K562 (cell line): ENCODE data around the gene IMMP2L. TPM values are rescaled to one million over a fixed set of nuclear protein-coding genes. Genes with fewer than 3 reads are reported as not detected.

Source experiments
- ATAC-seq: fragments of 200-7000 bp; cut with Tn5 transposase; 3 replicates; pipeline ENCODE4 v1.9.1; 2020; ENCODE audit warnings: moderate library complexity
- BruUV-seq: library from RNA; stranded (reverse); fragments of 400-500 nt; replicated peaks from 2 replicates; lab custom pipeline; 2021; lab: Mats Ljungman, UMichigan
- CTCF ChIA-PET: fragments of 300-600 bp; formaldehyde crosslinking; extraction: SDS; loops from one replicate; lab custom pipeline; 2021; ENCODE audit warnings: low intra/inter-chr PET ratio; lab: Yijun Ruan, JAX
- POLR2A ChIA-PET: fragments of 300-600, 350-650 bp; sonication (Branson Sonifier 250); formaldehyde crosslinking; extraction: SDS; loops from one replicate; lab custom pipeline; 2021; ENCODE audit warnings: antibody characterized with exemption, inconsistent platforms; lab: Yijun Ruan, JAX
- DNase-seq, 4 experiments: peaks; one replicate each; pipeline versions ENCODE4 v3.0.0 to v3.0.0-alpha.2; 2011 to 2018; ENCODE audit warnings: low spot score in 3 of 4, mixed read lengths in 3 of 4; ENCODE audit errors: extremely low read depth in 1 of 4
- FAIRE-seq: peaks from 2 replicates; lab custom pipeline; 2011; peaks lifted over from hg19 to GRCh38; lab: Jason Lieb, UNC
- H2AFZ ChIP-seq: 2 replicates; pipeline ENCODE4 v1.6.0; 2011; ENCODE audit warnings: low read depth, low read length, control low read depth, inconsistent platforms
- H3K27ac ChIP-seq: fragments of 200-600 bp; 3 replicates; pipeline ENCODE4 v1.8.0; 2011; ENCODE audit warnings: low read depth, mild to moderate bottlenecking, control low read depth, inconsistent platforms, low read length, moderate library complexity, mixed read lengths; ENCODE audit errors: extremely low read depth
- H3K27me3 ChIP-seq, 2 experiments: fragments of 300-600 bp in 1 of 2; 2 replicates in 1 of 2; 3 replicates in 1 of 2; pipeline versions ENCODE4 v1.6.0 to v1.8.0; 2011; ENCODE audit warnings: inconsistent platforms in 2 of 2, low read length in 2 of 2, mild to moderate bottlenecking in 1 of 2, mixed read lengths in 1 of 2, moderate library complexity in 1 of 2; ENCODE audit not compliant: control insufficient read depth in 2 of 2, insufficient read depth in 2 of 2
- H3K36me3 ChIP-seq: fragments of 300-600 bp; 3 replicates; pipeline ENCODE4 v1.8.0; 2011; ENCODE audit warnings: mild to moderate bottlenecking, low read length, inconsistent platforms; ENCODE audit not compliant: control insufficient read depth, insufficient read depth
- H3K4me1 ChIP-seq, 2 experiments: fragments of 200-600 bp in 1 of 2; replicated peaks in 1 of 2; 2 replicates in 1 of 2; 3 replicates in 1 of 2; pipeline versions ENCODE4 v1.5.1 to v1.8.0; 2011; ENCODE audit warnings: inconsistent platforms in 2 of 2, low read length in 2 of 2, mild to moderate bottlenecking in 1 of 2, mixed read lengths in 1 of 2, moderate library complexity in 1 of 2; ENCODE audit not compliant: control insufficient read depth in 2 of 2, insufficient read depth in 2 of 2
- H3K4me2 ChIP-seq: 2 replicates; pipeline ENCODE4 v1.6.1; 2011; ENCODE audit warnings: low read length, control low read depth, inconsistent platforms, mixed read lengths; ENCODE audit not compliant: insufficient read depth
- H3K4me3 ChIP-seq: fragments of 200-600 bp; sonication (generic), shearing (Covaris generic); 2 replicates; pipeline ENCODE4 v1.5.1; 2016; ENCODE audit warnings: control low read depth, inconsistent platforms
- H3K79me2 ChIP-seq: fragments of 200-600 bp; 3 replicates; pipeline ENCODE4 v1.8.0; 2011; ENCODE audit warnings: low read length, inconsistent platforms; ENCODE audit not compliant: control insufficient read depth, insufficient read depth
- H3K9ac ChIP-seq, 2 experiments: 2 replicates each; pipeline versions ENCODE4 v1.6.0 to v1.6.1; 2011; ENCODE audit warnings: low read depth in 2 of 2, low read length in 2 of 2, control low read depth in 1 of 2, inconsistent platforms in 1 of 2, mild to moderate bottlenecking in 1 of 2, mixed read lengths in 1 of 2; ENCODE audit not compliant: insufficient read depth in 1 of 2
- H3K9me1 ChIP-seq: one replicate; pipeline ENCODE4 v1.6.0; 2011; ENCODE audit warnings: inconsistent platforms, mild to moderate bottlenecking, low read length, moderate library complexity; ENCODE audit not compliant: control insufficient read depth, insufficient read depth
- H3K9me3 ChIP-seq: replicated peaks from 2 replicates; pipeline ENCODE4 v1.5.1; 2011; ENCODE audit warnings: low read depth, low read length, inconsistent platforms; ENCODE audit not compliant: control insufficient read depth, insufficient read depth
- H4K20me1 ChIP-seq: replicated peaks from 2 replicates; pipeline ENCODE4 v1.6.1; 2011; ENCODE audit warnings: low read length, inconsistent platforms, mixed read lengths; ENCODE audit not compliant: control insufficient read depth, insufficient read depth
- EP300 ChIP-seq: IDR thresholded peaks from 2 replicates; pipeline ENCODE4 v1.6.1; 2012; ENCODE audit warnings: low read length, improper control_type of control experiment
- HLTF ChIP-seq: fragments of 450-650 bp; IDR thresholded peaks from 2 replicates; pipeline ENCODE4 v1.6.1; 2016
- MEF2A ChIP-seq: IDR thresholded peaks from 2 replicates; pipeline ENCODE4 v1.6.1; 2011; ENCODE audit warnings: low read depth, mild to moderate bottlenecking, low read length, moderate library complexity; ENCODE audit not compliant: control insufficient read depth
- NCOR1 ChIP-seq: fragments of 450-650 bp; IDR thresholded peaks from 2 replicates; pipeline ENCODE4 v1.6.1; 2016; ENCODE audit warnings: mild to moderate bottlenecking, moderate library complexity
- OTX1 ChIP-seq: fragments of 450-650 bp; formaldehyde crosslinking; IDR thresholded peaks from 2 replicates; pipeline ENCODE4 v1.4.0; 2022; ENCODE audit warnings: mild to moderate bottlenecking
- PHF8 ChIP-seq: fragments of 200-600 bp; sonication (generic); IDR thresholded peaks from 2 replicates; pipeline ENCODE4 v1.6.1; 2012; ENCODE audit warnings: mixed run types, mild to moderate bottlenecking, inconsistent platforms, low read length, moderate library complexity, borderline replicate concordance
- TRIM24 ChIP-seq, 2 experiments: fragments of 450-650 bp; IDR thresholded peaks; 2 replicates each; pipeline ENCODE4 v1.6.1; 2016
- ZFP30 ChIP-seq: fragments of 250-450 bp; sonication (Bioruptor Pico); IDR thresholded peaks from 2 replicates; pipeline ENCODE4 v1.8.0; 2022; ENCODE audit warnings: moderate library complexity, mild to moderate bottlenecking, inconsistent platforms, borderline replicate concordance
- ZNF282 ChIP-seq: sonication (generic); formaldehyde crosslinking; IDR thresholded peaks from 2 replicates; pipeline ENCODE4 v1.8.1; 2023; ENCODE audit warnings: missing genetic modification reagents
- ZNF384 ChIP-seq: IDR thresholded peaks from 2 replicates; pipeline ENCODE4 v1.6.1; 2012; ENCODE audit warnings: low read depth, low read length, improper control_type of control experiment
- WGBS: fragments of 100-300 bp; shearing (Covaris generic); methylation state at CpG from one replicate; pipeline ENCODE4 v1.1.6; 2016; ENCODE audit warnings: low coverage, mixed read lengths; ENCODE audit not compliant: insufficient coverage; ENCODE audit errors: missing lambda C conversion rate; 5-methylcytosine and 5-hydroxymethylcytosine counted together
- in situ Hi-C: fragments of 300-500 bp; cut with MboI; formaldehyde crosslinking; loops from 4 replicates; pipeline ENCODE4 v1.15.0; 2018; ENCODE audit warnings: inconsistent platforms, mixed read lengths
- intact Hi-C: fragments of 100-400 bp; cut with micrococcal nuclease; formaldehyde crosslinking; loops from 2 replicates; pipeline ENCODE4 v1.14.2; 2022
- polyA plus RNA-seq, 8 experiments: library from polyadenylated mRNA; depleted of rRNA in 4 of 8; stranded (reverse) in 5 of 8; unstranded in 3 of 8; fragments of >200 nt; fragmentation: Nextera tagmentation in 2 of 8; fragmentation: Illumina TruSeq in 1 of 8; extraction: Ambion mirVana in 2 of 8; extraction: Trizol in 1 of 8; gene quantifications; 2 replicates each; pipeline versions ENCODE4 v1.2.1 to v1.2.3, GENCODE V29; 2011 to 2014; ENCODE audit warnings: inconsistent platforms in 1 of 8, missing spikeins in 1 of 8
- total RNA-seq, 7 experiments: library from RNA; depleted of rRNA in 6 of 7; stranded (reverse); fragments of >200 nt in 6 of 7; fragmentation: Illumina TruSeq in 2 of 7; extraction: Trizol in 2 of 7; gene quantifications; 2 replicates each; pipeline versions ENCODE4 v1.2.1 to v1.2.3, GENCODE V29; 2011 to 2021; ENCODE audit warnings: low replicate concordance in 1 of 7
- TF ChIP-seq, protein P1 (sequence below): sonication (generic); formaldehyde crosslinking; IDR thresholded peaks from 2 replicates; pipeline ENCODE4 v1.8.0; 2022; ENCODE audit warnings: missing genetic modification reagents, mild to moderate bottlenecking, borderline replicate concordance
- TF ChIP-seq, protein P2 (sequence below): fragments of 150-350 bp; IDR thresholded peaks from 2 replicates; pipeline ENCODE4 v1.6.1; 2014; ENCODE audit warnings: low read depth, mild to moderate bottlenecking, low read length, borderline replicate concordance
- TF ChIP-seq, protein P3 (sequence below): IDR thresholded peaks from 2 replicates; pipeline ENCODE4 v1.6.1; 2012; ENCODE audit warnings: low read depth, low read length, improper control_type of control experiment, borderline replicate concordance

IMMP2L gene
- total and polyA plus RNA-seq, 9 of the 15 experiments (the other 6 are each of a cell fraction or from before 2014, with no cell fraction given) = 29.7 to 116 (median 53.0) TPM

GRCh38 chr7:111571720-111572119 is 9.4 kb upstream of the IMMP2L start:
- no peak for ATAC-seq
- TF ChIP-seq, protein P1, sequence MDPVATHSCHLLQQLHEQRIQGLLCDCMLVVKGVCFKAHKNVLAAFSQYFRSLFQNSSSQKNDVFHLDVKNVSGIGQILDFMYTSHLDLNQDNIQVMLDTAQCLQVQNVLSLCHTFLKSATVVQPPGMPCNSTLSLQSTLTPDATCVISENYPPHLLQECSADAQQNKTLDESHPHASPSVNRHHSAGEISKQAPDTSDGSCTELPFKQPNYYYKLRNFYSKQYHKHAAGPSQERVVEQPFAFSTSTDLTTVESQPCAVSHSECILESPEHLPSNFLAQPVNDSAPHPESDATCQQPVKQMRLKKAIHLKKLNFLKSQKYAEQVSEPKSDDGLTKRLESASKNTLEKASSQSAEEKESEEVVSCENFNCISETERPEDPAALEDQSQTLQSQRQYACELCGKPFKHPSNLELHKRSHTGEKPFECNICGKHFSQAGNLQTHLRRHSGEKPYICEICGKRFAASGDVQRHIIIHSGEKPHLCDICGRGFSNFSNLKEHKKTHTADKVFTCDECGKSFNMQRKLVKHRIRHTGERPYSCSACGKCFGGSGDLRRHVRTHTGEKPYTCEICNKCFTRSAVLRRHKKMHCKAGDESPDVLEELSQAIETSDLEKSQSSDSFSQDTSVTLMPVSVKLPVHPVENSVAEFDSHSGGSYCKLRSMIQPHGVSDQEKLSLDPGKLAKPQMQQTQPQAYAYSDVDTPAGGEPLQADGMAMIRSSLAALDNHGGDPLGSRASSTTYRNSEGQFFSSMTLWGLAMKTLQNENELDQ (CRISPR knock-in tag) = no peak
- TF ChIP-seq TRIM24 (IDR thresholded peaks at IDR 0.05) (peak in 1 of 2 experiments; percentile 79; a peak in 2 of 4 replicates), NCOR1 (no peak), HLTF (peak; percentile 87; the same call in 1 of the 2 replicates), ZFP30 (CRISPR knock-in tag) (no peak), EP300 (0 out of 2 replicates have a peak, but pooled peaks have one; percentile 8), MEF2A (no peak), ZNF384 (no peak), PHF8 (no peak), OTX1 (CRISPR knock-in tag) (no peak), ZNF282 (CRISPR knock-in tag) (no peak)
- TF ChIP-seq, protein P2, sequence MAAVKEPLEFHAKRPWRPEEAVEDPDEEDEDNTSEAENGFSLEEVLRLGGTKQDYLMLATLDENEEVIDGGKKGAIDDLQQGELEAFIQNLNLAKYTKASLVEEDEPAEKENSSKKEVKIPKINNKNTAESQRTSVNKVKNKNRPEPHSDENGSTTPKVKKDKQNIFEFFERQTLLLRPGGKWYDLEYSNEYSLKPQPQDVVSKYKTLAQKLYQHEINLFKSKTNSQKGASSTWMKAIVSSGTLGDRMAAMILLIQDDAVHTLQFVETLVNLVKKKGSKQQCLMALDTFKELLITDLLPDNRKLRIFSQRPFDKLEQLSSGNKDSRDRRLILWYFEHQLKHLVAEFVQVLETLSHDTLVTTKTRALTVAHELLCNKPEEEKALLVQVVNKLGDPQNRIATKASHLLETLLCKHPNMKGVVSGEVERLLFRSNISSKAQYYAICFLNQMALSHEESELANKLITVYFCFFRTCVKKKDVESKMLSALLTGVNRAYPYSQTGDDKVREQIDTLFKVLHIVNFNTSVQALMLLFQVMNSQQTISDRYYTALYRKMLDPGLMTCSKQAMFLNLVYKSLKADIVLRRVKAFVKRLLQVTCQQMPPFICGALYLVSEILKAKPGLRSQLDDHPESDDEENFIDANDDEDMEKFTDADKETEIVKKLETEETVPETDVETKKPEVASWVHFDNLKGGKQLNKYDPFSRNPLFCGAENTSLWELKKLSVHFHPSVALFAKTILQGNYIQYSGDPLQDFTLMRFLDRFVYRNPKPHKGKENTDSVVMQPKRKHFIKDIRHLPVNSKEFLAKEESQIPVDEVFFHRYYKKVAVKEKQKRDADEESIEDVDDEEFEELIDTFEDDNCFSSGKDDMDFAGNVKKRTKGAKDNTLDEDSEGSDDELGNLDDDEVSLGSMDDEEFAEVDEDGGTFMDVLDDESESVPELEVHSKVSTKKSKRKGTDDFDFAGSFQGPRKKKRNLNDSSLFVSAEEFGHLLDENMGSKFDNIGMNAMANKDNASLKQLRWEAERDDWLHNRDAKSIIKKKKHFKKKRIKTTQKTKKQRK = no peak
- TF ChIP-seq, protein P3, sequence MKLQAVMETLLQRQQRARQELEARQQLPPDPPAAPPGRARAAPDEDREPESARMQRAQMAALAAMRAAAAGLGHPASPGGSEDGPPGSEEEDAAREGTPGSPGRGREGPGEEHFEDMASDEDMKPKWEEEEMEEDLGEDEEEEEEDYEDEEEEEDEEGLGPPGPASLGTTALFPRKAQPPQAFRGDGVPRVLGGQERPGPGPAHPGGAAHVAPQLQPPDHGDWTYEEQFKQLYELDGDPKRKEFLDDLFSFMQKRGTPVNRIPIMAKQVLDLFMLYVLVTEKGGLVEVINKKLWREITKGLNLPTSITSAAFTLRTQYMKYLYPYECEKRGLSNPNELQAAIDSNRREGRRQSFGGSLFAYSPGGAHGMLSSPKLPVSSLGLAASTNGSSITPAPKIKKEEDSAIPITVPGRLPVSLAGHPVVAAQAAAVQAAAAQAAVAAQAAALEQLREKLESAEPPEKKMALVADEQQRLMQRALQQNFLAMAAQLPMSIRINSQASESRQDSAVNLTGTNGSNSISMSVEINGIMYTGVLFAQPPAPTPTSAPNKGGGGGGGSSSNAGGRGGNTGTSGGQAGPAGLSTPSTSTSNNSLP = no peak

More at GRCh38 chr7:111571720-111572119, 9.4 kb upstream of the IMMP2L start:
- Histone ChIP-seq H3K4me1 (no peaks in the 10 kb centered on the region), H3K27ac (no peak overlapping the region), H3K27me3 (no peaks in the 10 kb centered on the region; a peak in 3 of 5 replicates), H3K9me1 (no peaks in the 10 kb centered on the region), H3K36me3 (no peaks in the 10 kb centered on the region), H2AFZ (no peak overlapping the region), H3K4me3 (no peak overlapping the region), H3K4me2 (no peak overlapping the region), H4K20me1 (no peaks in the 10 kb centered on the region), H3K79me2 (no peaks in the 10 kb centered on the region), H3K9me3 (peaks cover 13% of the 10 kb centered on the region), H3K9ac (no peak overlapping the region)
- CTCF ChIA-PET = no interaction called here
- 3% methylated on average over 5 of the region's 5 CpGs for WGBS
- intact Hi-C loops (no loop called here), in situ Hi-C loops (no loop called here)
- FAIRE-seq (no peak), DNase-seq (no peak)
- BruUV-seq = no TSS peak
- POLR2A ChIA-PET = no interaction called here
